ENCODE measurements around the gene MTFR2.

GRCh38 chr6:136186363-136186762 lies 63.7 kb downstream of the MTFR2 start:
- TF ChIP-seq CTCF (conservative IDR thresholded peaks at IDR 0.05) (no peak), EZH2 (IDR thresholded peaks at IDR 0.05; ENCODE audit: low read depth) (no peak)

All from PC-9 (cell line).